DMS153 treated with DMSO at 0.1 percent for 48 hours (cell line): ENCODE results near the gene APCDD1.
"Not testable (repeated sequence)": the region's sequence is repeated elsewhere in the genome, so short reads cannot be mapped to it uniquely, and the experiment has no call there.

Experiments used
- DNase-seq: peaks from one replicate; lab custom pipeline; 2025; ENCODE audit not compliant: unreplicated experiment; lab: John Stamatoyannopoulos, UW

APCDD1 gene

DNA sequence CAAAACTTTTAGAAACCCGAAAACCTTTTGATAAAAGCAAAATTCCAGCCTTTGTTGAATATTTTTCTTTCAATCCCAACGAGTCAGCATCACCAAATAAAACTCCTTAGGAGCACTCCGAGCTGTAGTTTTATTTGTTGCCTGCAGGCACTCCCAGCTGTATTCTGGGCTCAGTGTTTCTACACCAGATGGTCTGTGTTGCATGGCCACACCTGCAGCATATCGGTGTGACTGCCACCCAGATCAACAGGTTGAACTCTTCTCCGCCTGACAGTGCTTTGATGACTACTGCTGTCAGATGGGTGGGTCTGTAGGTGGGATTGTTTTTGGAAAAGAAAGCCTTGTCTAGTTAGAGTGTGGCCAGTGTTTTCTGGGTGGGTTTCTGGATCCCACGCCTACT is 32.7 kb downstream of the APCDD1 start:
- DNase-seq, result no peak

DNA sequence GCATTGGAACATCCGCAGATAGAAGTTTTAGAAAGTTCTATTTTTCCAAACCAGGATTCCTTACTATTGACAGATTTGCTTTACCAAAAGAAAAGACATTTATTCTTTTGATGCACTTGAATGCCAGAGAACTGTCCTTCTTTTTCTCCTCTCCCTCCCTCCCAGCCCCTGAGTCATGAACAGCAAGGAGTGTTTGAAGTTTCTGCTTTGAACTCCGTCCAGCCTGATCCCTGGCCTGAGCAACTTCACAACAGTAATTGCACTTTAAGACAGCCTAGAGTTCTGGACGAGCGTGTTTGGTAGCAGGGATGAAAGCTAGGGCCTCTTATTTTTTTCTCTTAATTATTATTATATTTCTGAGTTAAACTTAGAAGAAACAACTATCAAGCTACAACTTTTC is 33.6 kb downstream of the APCDD1 start:
- DNase-seq, result no peak

DNA sequence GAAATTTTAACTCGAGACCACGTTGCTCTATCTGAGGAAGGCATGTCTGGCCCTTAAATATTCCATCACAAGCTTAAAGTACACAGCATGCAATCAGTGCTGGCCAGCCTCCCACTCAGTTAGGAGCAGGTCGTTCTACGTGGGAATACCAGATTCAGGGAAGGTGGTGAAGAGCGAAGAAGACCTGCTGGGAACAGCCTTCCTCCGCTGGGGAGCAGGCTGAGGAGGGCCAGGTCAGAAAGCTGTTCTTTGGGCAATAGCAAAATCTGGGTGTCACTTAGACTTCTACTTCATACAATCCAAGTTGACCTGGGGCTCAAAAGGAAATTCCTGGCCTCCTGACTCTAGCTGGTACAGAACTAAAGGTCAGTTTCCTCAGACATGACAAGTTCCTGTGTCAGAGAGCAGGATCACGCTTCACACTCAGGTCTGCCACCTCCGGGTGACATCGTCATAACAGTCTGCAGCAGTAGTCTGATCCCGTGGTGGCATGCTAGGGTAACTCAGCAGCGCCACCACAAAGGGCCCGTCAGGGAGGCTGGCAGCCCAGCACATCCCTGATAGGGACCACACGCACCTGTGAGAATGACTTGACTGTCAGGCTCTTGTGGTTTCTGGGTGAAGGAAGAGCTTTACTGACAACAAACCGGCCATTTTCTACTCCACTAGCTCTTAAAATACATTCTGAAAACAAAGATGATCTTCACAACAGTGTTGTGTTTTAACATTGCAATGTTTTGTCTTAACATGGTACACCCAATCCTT is 36.1 kb downstream of the APCDD1 start:
- no peak for DNase-seq

DNA sequence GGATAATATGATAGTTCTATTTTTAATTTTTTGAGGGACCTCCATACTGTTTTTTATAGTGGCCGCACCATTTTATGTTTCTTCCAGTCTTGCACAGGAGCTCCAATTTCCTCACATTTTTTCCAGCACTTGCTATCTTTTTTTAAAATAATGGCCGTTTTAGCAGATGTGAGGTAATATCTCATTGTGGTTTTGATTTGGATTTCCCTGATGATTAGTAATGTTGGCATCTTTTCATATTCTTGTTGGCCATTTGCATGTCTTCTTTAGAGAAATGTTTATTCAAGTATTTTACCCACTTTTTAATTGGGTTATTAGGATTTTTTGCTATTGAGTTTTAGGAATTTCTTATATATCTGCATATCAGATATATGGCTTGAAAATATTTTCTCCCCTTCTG is 41.5 kb downstream of the APCDD1 start:
- no peak for DNase-seq

DNA sequence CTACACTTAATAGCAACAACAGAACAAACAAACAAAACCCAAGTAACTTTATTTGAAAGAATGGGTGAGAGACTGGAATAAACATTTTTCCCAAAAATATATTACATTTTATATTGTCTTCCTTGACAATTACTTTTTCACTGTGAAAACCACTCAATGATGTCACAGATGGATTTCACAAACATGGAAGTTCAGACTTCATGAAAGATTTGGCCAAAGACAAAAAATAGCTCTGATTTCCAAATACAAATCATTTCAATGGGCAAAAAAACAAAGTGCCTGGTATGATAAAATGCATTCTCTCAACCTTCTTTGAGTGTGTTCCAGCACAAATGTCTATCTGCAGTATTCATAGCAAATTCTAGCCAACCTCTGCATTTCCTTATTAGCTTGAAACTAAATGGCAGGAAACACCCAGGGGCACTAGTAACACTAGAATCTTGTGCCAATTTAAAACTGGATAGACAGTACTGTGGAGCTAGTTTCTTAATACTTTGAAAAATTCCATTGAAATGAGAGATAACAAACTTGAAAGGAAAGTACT is 42.8 kb downstream of the APCDD1 start:
- DNase-seq, result no peak

DNA sequence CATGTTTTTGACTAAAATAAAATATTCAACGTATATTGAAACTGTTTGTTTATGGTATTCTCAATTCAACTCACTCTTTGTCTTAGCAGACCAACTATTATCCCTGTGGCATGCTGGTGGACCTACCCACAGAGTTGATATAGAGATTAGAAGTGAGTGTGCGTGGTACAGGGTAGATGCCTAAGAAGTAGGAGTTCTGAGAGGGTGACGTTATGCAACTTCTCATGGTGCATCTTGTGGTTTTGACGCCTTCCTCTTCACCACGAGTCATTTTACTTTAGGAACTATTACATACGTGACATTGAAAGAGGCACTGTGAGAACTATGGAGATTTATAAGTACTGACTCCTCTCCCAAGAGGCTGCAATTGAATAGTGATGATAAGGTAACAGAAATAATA is 44.8 kb downstream of the APCDD1 start:
- DNase-seq, result no peak

DNA sequence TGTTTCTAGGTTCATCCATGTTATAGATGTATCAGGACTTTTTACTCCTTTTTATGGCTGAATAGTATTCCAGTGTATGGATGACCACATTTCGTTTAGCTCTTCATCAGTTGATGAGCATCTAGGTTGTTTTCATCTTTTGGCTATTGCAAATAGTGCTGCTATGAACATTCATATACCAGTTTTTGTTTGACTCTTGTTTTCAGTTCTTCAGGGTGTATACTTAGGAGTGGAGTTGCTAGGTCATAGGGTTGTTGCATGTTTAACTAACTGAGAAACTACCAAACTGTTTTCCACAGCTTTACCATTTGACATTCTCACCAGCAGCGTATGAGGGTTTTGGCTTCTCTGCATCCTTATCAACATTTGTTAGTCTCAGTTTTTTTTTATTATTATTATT is 45.6 kb downstream of the APCDD1 start:
- no peak for DNase-seq

DNA sequence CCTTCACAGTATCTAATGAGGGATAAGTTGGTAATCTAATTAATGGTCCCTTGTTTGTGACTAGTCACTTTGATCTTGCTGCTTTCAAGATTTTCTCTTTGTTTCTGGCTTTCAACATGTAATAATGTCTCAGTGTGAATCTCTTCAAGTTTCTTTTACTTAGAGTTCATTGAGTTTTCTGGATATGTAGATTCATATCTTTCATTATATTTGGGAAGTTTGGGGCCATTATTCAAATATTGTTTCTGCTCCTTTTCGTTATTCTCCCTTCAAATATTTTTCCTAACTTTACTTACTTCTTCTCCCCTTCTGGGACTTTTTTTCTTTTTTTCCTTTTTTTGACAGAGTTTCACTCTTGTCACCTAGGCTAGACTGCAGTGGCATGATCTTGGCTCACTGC is 50.3 kb downstream of the APCDD1 start:
- DNase-seq, result no peak

DNA sequence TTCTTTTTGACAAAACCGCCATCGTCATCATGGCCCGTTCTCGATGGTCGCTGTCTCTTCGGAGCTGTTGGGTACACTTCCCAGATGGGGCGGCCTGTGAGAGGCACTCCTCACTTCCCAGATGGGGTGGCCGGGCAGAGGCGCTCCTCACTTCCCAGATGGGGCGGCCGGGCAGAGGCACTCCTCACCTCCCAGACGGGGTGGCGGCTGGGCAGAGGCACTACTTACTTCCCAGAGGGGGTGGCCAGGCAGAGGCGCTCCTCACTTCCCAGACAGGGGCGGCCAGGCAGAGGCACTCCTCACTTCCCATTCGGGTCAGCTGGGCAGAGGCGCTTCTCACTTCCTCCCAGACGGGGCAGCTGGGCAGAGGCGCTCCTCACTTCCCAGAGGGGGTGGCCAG is 51.5 kb downstream of the APCDD1 start:
- DNase-seq, result not testable (repeated sequence)

DNA sequence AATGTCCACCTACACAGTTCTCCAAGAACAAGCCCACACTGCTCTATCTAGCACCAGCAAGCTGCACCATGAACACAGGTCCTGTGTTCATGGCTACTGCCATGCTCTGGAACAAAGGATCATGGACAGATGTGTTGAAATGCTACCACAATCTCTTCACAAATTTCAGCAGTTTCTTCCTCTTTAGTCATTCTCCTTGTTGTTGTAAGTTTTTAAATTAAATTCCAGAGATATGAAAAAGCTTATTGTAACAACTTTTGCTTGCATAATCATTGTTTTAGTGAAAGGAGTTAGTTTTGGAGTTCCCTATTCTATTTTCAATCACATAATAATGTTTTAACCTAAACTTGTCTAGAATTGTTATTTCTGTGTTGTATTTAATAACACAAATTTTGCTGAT is 54.2 kb downstream of the APCDD1 start:
- DNase-seq, result no peak

DNA sequence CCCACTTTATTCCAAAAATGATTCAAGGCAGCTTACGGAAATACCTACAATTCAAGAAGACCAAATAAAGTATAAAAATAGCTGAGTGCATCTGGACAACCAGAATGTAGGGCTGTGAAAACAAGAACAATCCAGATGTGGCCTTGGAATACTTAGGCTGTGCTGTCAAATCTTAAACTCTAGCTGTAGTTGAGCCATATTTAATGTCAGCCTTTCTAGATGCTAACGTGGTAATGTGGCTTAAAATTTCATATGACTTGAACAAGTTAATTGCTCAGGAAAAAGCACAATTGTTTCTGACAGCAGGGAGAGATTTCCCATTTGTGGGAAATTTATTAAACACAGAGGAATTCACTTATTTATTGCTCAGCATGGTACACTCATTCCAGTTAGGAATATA is 56.8 kb downstream of the APCDD1 start:
- no peak for DNase-seq

DNA sequence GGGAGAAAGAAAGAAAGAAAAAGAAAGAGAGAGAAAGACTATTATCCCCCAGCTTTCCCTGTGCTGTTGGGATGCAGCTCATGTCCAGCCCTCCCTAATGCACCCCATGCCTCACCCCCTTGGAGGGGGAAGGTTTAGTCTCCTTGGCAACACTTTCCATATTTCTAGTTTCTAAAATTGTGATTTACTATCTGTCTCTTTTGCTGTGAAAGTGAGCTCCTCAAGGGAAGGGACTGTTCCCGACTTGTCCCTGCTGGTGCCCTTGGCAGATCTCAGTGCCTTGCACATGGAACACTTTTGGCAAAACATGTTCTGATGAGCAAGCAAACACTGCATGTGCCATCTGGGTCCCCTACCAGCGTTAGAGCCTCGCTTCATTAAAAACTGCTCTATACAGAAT is 59.6 kb downstream of the APCDD1 start:
- no peak for DNase-seq

DNA sequence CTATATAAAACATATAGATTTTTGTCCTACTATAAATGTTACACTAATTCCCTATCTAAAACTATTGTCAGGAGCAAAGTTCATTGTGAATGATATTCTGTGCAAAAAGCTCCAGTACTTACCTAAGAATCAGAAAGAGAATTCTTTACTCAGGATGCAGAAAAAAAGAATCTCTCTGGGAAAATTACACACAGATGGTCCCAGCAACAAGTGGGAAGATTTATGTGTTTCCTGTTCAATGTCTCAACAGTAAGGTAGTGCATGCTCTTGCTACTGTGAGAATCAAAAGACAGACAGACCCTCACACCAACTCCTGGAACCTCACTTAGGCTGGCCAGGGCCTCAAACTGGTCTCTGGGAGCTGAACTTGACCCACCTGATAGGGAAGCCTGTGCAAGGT is 60.2 kb downstream of the APCDD1 start:
- DNase-seq, result no peak

DNA sequence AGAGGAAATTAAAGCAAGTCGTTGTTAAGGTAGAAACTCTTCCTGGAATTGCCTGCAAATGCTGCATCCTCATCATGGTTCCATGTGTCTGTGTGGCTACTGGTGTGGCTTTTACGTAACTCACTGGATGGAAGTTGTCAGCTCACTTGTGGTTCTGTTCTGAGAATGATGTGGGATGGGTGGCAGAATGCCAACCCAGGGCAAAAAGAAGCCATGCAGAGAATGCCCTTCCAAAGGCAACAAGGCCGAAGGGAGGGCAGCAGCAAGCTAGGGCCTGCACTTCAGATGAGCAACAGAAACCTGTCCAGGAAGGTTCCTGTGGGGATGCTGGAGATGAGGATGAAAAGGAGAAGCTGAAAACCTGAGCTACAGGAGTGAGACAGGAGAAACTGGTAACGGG is 61.0 kb downstream of the APCDD1 start:
- DNase-seq, result no peak

DNA sequence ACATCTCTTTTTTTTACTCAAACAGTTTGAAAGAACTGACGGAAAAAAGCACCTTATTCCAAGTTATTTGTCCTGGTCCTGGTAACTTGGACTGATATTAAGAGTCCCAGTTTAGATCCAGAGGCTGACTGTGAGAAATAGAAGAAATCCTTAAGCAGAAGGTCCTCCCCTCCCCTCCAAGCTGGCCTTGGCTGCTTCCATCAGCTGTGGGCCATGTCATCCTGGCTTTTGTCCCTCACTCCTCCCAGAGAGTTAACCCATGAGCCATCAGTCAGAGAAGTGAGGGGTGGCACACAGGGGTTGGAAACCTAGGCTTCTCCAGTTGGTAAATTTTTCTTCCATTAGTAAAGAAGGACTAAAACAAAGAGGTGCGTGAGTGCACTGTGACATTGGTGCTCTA is 61.6 kb downstream of the APCDD1 start:
- DNase-seq, result no peak

DNA sequence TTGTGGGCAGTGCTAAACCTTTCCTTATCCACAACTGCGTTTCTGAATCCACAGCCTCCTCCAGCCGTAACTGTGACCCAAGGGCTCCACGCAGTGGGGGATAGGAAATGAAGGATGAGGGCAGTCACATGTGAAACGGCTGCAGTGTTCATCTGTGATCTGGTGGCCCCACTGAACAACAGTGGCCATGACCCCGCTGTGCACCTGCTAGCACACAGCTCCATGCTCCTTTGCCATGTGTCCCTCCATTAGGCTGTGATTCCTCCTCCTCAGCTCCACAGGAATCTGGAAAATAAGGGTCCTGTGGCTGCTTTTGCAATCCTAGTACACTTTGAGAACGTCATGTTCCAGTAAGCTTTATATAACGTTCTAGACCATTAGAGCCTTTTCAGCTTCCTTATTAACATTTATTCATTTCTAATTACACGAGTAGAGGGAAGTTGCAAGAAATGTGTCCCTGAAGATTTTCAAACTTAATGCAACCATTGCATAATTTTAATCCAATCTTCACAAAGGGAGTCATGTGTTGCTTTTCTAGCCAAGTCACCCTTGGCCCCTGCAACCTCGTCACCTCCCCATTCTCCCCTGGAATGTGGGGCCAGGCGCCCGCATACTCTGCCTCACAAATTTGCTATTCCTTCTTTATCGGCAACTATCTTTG is 64.3 kb downstream of the APCDD1 start:
- no peak for DNase-seq

DNA sequence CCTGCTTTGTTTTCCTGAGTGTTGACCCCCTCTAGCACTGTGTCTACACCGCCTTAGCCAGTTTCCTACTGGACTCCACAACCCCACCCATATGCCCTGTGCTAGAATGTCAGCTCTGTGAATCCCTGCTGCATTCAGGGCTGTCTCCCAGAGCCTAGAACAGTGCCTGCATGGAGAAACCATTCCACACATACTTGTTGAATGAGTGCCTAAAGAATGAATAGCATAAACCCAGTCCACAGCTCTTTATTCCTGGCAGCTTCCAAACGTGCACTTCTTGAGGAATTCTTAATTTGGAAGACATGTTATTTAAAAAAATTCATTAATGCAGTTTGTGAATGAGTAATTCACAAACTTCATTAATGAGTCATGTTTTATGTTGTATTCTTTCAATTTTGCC is 64.9 kb downstream of the APCDD1 start:
- no peak for DNase-seq

DNA sequence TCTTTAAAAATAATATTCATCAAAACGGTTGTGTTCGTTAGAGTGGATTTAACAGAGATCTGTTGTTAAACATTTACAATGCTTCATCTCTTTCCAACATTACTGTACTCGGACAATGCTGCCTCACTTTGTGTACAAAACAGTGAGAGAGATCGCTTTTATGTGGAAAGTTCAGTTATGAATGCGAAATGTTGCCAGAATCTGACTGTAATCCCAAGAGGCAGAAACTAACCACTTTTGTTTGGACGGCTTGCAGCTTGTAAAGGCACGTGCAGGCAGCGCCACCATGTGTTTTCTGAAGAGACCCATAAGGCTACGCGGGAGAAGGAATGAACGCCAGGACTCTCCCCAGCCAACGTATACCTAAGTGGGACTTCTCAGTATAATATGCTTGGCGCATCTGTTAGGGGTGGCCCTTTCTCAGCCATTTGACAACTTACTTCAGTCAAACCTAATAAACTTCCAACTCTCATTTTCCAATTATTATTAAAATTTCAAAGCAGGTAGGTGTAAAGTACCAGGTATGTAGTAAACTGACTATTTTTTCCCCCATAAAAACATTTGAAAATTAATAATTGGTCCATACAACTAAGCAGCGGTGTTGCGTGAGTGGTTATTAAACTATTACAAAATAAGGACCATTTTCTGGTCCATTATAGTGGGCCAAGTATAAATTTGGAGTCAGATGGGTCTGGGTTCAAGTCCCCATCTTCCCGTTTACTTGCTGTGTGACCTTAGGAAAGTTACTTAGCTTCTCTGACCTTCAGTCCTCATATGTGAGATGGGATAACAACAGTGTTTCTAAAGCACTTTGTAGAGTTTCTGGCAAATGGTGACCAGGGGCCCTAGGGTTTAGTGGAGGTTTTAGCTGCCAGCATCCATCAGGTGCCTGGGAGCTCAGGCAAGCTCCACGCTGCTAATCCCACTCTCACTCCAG is 65.8 kb downstream of the APCDD1 start:
- peak; percentile 37 for DNase-seq

DNA sequence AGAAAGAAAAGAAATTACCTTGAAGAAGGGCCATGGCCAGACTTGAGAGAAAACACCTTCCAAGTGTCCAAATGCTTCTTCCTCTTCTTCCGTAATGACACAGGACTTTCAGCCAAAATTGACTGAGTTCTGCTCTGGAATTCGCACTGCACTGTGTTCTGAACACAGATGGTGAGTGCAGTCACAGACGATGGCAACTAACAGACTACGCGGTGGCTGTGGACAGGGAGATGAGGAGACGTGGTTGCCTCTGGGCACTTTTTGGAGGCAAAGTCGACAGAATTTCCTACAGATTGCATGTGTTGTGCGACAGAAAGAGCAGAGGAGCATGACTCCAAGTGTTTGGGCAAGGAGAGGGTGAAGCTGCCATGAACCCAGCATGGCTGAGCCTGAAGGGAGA is 67.1 kb downstream of the APCDD1 start:
- DNase-seq, result no peak

DNA sequence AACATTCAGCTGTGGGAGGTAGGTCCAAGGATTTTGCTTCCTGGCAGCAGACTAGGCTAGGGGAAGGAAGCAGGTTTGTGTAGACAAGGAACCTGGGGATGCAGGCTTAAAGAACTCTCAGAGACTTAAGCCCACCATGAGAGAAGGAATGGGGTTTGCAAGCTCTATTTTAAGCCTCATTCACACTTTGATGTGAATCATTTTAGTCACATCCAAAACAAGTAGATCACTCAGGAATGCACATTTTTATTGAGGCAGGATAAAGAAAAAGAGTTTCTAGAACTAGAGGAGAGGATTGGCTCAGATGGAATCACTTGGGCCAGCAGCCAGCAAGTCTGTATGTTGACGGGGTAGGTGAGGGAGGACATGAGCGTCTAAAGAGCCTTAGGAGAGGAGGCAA is 68.1 kb downstream of the APCDD1 start:
- no peak for DNase-seq

DNA sequence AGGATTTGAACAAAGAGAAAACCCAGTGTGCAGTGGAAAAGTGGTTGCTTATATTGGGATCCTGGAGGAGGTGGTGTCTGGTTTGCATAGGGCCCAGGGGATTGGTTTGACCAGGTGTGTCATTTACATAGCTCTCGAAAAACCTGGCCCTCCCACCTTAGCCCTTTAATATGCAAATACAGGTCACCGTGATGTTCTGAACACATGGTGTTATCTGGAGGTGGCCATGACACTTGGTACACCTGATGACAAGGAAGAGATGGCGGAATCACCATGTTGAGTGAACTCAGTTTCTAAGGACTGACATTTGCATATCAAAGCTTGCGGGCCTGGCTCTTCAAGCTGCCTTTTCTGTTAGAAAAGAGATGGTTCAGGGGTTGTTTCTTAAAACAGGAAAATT is 69.1 kb downstream of the APCDD1 start:
- no peak for DNase-seq
